H9 (cell line): ENCODE measurements around the gene TRABD2B. TPM values are rescaled to one million over a fixed set of nuclear protein-coding genes. Genes with fewer than 3 reads are reported as not detected.

Experiments used
- DNase-seq: peaks from one replicate; pipeline ENCODE4 v3.0.0-alpha.2; 2017
- H2AFZ ChIP-seq: one replicate; pipeline ENCODE4 v1.6.1; 2013; ENCODE audit warnings: mild to moderate bottlenecking, low read length, control low read depth, moderate library complexity
- H2AK5ac ChIP-seq: 2 replicates; pipeline ENCODE4 v1.6.1; 2013; ENCODE audit warnings: low read length, control low read depth, mixed read lengths; ENCODE audit not compliant: insufficient read length
- H2BK120ac ChIP-seq: one replicate; pipeline ENCODE4 v1.6.1; 2013; ENCODE audit warnings: low read depth, mild to moderate bottlenecking, low read length, control low read depth, inconsistent platforms; ENCODE audit not compliant: poor library complexity, severe bottlenecking
- H2BK12ac ChIP-seq: 2 replicates; pipeline ENCODE4 v1.6.1; 2013; ENCODE audit warnings: low read length, control low read depth, mixed read lengths, low read depth; ENCODE audit not compliant: insufficient read length
- H2BK15ac ChIP-seq: 2 replicates; pipeline ENCODE4 v1.6.1; 2013; ENCODE audit warnings: low read depth, low read length, control low read depth
- H2BK20ac ChIP-seq: one replicate; pipeline ENCODE4 v1.6.1; 2013; ENCODE audit warnings: low read depth, mild to moderate bottlenecking, low read length, control low read depth, inconsistent platforms; ENCODE audit not compliant: poor library complexity, severe bottlenecking
- H2BK5ac ChIP-seq: 2 replicates; pipeline ENCODE4 v1.6.1; 2013; ENCODE audit warnings: low read length, control low read depth, mixed read lengths; ENCODE audit not compliant: insufficient read length
- H3K14ac ChIP-seq: 2 replicates; pipeline ENCODE4 v1.6.1; 2013; ENCODE audit warnings: low read length, control low read depth; ENCODE audit not compliant: insufficient read depth
- H3K18ac ChIP-seq: 2 replicates; pipeline ENCODE4 v1.6.1; 2013; ENCODE audit warnings: low read depth, mild to moderate bottlenecking, mixed read lengths, low read length, control low read depth; ENCODE audit not compliant: insufficient read length
- H3K23ac ChIP-seq: 2 replicates; pipeline ENCODE4 v1.6.1; 2013; ENCODE audit warnings: low read length, control low read depth, mixed read lengths, low read depth; ENCODE audit not compliant: insufficient read length
- H3K23me2 ChIP-seq: 2 replicates; pipeline ENCODE4 v1.6.1; 2013; ENCODE audit warnings: low read depth, mild to moderate bottlenecking, mixed read lengths, low read length, control low read depth; ENCODE audit not compliant: insufficient read length, poor library complexity, severe bottlenecking
- H3K27ac ChIP-seq: 2 replicates; pipeline ENCODE4 v1.5.1; 2013; ENCODE audit warnings: low read length, control low read depth, mixed read lengths, low read depth; ENCODE audit not compliant: insufficient read length
- H3K27me3 ChIP-seq: 2 replicates; pipeline ENCODE4 v1.6.1; 2013; ENCODE audit warnings: low read length, control low read depth, inconsistent platforms; ENCODE audit not compliant: insufficient read depth
- H3K4ac ChIP-seq: 2 replicates; pipeline ENCODE4 v1.6.1; 2013; ENCODE audit warnings: low read depth, mild to moderate bottlenecking, control low read depth, inconsistent platforms, low read length, moderate library complexity
- H3K4me1 ChIP-seq: 2 replicates; pipeline ENCODE4 v1.6.1; 2013; ENCODE audit warnings: low read length, control low read depth, inconsistent platforms; ENCODE audit not compliant: insufficient read depth
- H3K4me2 ChIP-seq: 2 replicates; pipeline ENCODE4 v1.6.1; 2013; ENCODE audit warnings: low read length, control low read depth, mixed read lengths; ENCODE audit not compliant: insufficient read length, insufficient read depth
- H3K56ac ChIP-seq: 2 replicates; pipeline ENCODE4 v1.6.1; 2013; ENCODE audit warnings: low read depth, mild to moderate bottlenecking, mixed read lengths, low read length, control low read depth; ENCODE audit not compliant: insufficient read length
- H3K79me1 ChIP-seq: 2 replicates; pipeline ENCODE4 v1.6.1; 2013; ENCODE audit warnings: low read depth, mild to moderate bottlenecking, moderate library complexity, low read length, control low read depth, inconsistent platforms; ENCODE audit not compliant: insufficient read depth, poor library complexity, severe bottlenecking
- H3K79me2 ChIP-seq: 2 replicates; pipeline ENCODE4 v1.6.1; 2013; ENCODE audit warnings: low read length, control low read depth, inconsistent platforms; ENCODE audit not compliant: insufficient read depth
- H3K9ac ChIP-seq: 2 replicates; pipeline ENCODE4 v1.6.1; 2013; ENCODE audit warnings: low read length, control low read depth, mixed read lengths; ENCODE audit not compliant: insufficient read length; ENCODE audit errors: extremely low read depth
- H3K9me3 ChIP-seq: one replicate; pipeline ENCODE4 v1.6.1; 2013; ENCODE audit warnings: low read depth, low read length, inconsistent platforms; ENCODE audit not compliant: control insufficient read depth
- H3T11ph ChIP-seq: one replicate; pipeline ENCODE4 v1.6.1; 2013; ENCODE audit warnings: mild to moderate bottlenecking, low read length, control low read depth, inconsistent platforms
- H4K20me1 ChIP-seq: one replicate; pipeline ENCODE4 v1.6.1; 2013; ENCODE audit not compliant: control insufficient read depth, insufficient read length, insufficient read depth
- H4K5ac ChIP-seq: 2 replicates; pipeline ENCODE4 v1.6.1; 2013; ENCODE audit warnings: low read depth, mild to moderate bottlenecking, mixed read lengths, low read length, control low read depth; ENCODE audit not compliant: insufficient read length
- H4K8ac ChIP-seq: replicated peaks from 2 replicates; pipeline ENCODE4 v1.6.1; 2013; ENCODE audit warnings: low read length, control low read depth, mixed read lengths, low read depth; ENCODE audit not compliant: insufficient read length
- H4K91ac ChIP-seq: 2 replicates; pipeline ENCODE4 v1.6.1; 2013; ENCODE audit warnings: low read depth, mild to moderate bottlenecking, moderate library complexity, mixed read lengths, low read length, control low read depth; ENCODE audit not compliant: insufficient read length
- H3K27ac Mint-ChIP-seq, 3 experiments: 2 replicates in 2 of 3; 3 replicates in 1 of 3; pipeline ENCODE4 v1.8.0; 2020 to 2021; ENCODE audit warnings: mixed read lengths in 3 of 3, mild to moderate bottlenecking in 1 of 3, moderate library complexity in 1 of 3
- H3K27me3 Mint-ChIP-seq: 2 replicates; pipeline ENCODE4 v1.8.0; 2021; ENCODE audit warnings: low read depth, mild to moderate bottlenecking, moderate library complexity, mixed read lengths
- H3K36me3 Mint-ChIP-seq, 3 experiments: 2 replicates in 2 of 3; 3 replicates in 1 of 3; pipeline ENCODE4 v1.8.0; 2020 to 2021; ENCODE audit warnings: low read depth in 3 of 3, mixed read lengths in 3 of 3; ENCODE audit not compliant: insufficient read depth in 1 of 3
- H3K4me1 Mint-ChIP-seq, 2 experiments: 2 replicates each; pipeline ENCODE4 v1.8.0; 2020; ENCODE audit warnings: mixed read lengths in 2 of 2
- H3K4me3 Mint-ChIP-seq, 2 experiments: 2 replicates in 1 of 2; 3 replicates in 1 of 2; pipeline ENCODE4 v1.8.0; 2020 to 2021; ENCODE audit warnings: mild to moderate bottlenecking in 2 of 2, mixed read lengths in 2 of 2, moderate library complexity in 1 of 2
- H3K9me3 Mint-ChIP-seq, 2 experiments: 2 replicates in 1 of 2; 3 replicates in 1 of 2; pipeline ENCODE4 v1.8.0; 2020; ENCODE audit warnings: mild to moderate bottlenecking in 2 of 2, mixed read lengths in 2 of 2, moderate library complexity in 1 of 2
- WGBS: extraction: QIAGEN DNeasy Blood & Tissue Kit; methylation state at CpG from one replicate; pipeline ENCODE4 v1.1.7; 2013; ENCODE audit warnings: missing lambda C conversion rate, low lambda C conversion rate, mixed read lengths; ENCODE audit not compliant: insufficient read length; ENCODE audit errors: extremely low coverage; 5-methylcytosine and 5-hydroxymethylcytosine counted together
- total RNA-seq: library from RNA; stranded (reverse); gene quantifications from 2 replicates; pipeline ENCODE4 v1.2.1, GENCODE V29; 2021
- TF ChIP-seq, protein P1 (sequence below): fragments of 200-600 bp; sonication (generic); conservative IDR thresholded peaks from 3 replicates; pipeline ENCODE4 v1.8.0; 2021; ENCODE audit warnings: antibody characterized with exemption, mild to moderate bottlenecking

Gene TRABD2B
- total RNA-seq, 1 experiment from 2014 or later: 2.3 TPM

GRCh38 chr1:47834326-47834725, 162.9 kb downstream of the TRABD2B start:
- H3K56ac ChIP-seq: no peak overlapping the region
- no peak overlapping the region for H3K27ac Mint-ChIP-seq
- peaks cover 0 to 3% (median 0%) of the 10 kb centered on the region in 3 experiments; a peak in 2 of 7 replicates for H3K36me3 Mint-ChIP-seq
- H4K8ac ChIP-seq: no peak overlapping the region
- H4K20me1 ChIP-seq: no peaks in the 10 kb centered on the region
- peaks cover 28 to 31% of the 10 kb centered on the region in 2 experiments for H3K4me1 Mint-ChIP-seq
- H3K4me2 ChIP-seq: no peak overlapping the region
- H3K27ac ChIP-seq: no peak overlapping the region
- H2BK15ac ChIP-seq: no peak overlapping the region
- TF ChIP-seq, protein P1, sequence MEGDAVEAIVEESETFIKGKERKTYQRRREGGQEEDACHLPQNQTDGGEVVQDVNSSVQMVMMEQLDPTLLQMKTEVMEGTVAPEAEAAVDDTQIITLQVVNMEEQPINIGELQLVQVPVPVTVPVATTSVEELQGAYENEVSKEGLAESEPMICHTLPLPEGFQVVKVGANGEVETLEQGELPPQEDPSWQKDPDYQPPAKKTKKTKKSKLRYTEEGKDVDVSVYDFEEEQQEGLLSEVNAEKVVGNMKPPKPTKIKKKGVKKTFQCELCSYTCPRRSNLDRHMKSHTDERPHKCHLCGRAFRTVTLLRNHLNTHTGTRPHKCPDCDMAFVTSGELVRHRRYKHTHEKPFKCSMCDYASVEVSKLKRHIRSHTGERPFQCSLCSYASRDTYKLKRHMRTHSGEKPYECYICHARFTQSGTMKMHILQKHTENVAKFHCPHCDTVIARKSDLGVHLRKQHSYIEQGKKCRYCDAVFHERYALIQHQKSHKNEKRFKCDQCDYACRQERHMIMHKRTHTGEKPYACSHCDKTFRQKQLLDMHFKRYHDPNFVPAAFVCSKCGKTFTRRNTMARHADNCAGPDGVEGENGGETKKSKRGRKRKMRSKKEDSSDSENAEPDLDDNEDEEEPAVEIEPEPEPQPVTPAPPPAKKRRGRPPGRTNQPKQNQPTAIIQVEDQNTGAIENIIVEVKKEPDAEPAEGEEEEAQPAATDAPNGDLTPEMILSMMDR: no peak
- no peaks in the 10 kb centered on the region for H3K27me3 ChIP-seq
- H3K9ac ChIP-seq: no peak overlapping the region
- H2AK5ac ChIP-seq: no peak overlapping the region
- WGBS: no CpG with 5 or more reads among the region's 3 CpGs
- no peak overlapping the region for H2BK5ac ChIP-seq
- H3K23ac ChIP-seq: no peak overlapping the region
- H3T11ph ChIP-seq: no peak overlapping the region
- peaks cover 3% of the 10 kb centered on the region for H3K4me1 ChIP-seq
- no peak overlapping the region for H4K5ac ChIP-seq
- H2BK120ac ChIP-seq: no peak overlapping the region
- no peak overlapping the region for H3K18ac ChIP-seq
- H3K79me2 ChIP-seq: no peaks in the 10 kb centered on the region
- DNase-seq: no peak
- H3K79me1 ChIP-seq: no peaks in the 10 kb centered on the region
- no peaks in the 10 kb centered on the region for H3K23me2 ChIP-seq
- H3K4ac ChIP-seq: no peak overlapping the region
- no peaks in the 10 kb centered on the region for H3K9me3 ChIP-seq
- peaks cover 5 to 6% of the 10 kb centered on the region in 2 experiments; a peak in 4 of 5 replicates for H3K9me3 Mint-ChIP-seq
- H3K14ac ChIP-seq: no peak overlapping the region
- H2BK12ac ChIP-seq: no peak overlapping the region
- no peak overlapping the region for H3K4me3 Mint-ChIP-seq
- no peak overlapping the region for H4K91ac ChIP-seq
- H3K27me3 Mint-ChIP-seq: peaks cover 8% of the 10 kb centered on the region
- no peak overlapping the region for H2BK20ac ChIP-seq
- no peak overlapping the region for H2AFZ ChIP-seq
